Muscle layer of duodenum (tissue), 2 donors: ENCODE results near the gene PPP4R4.

Source experiments
- H3K27ac ChIP-seq: one replicate; pipeline ENCODE4 v1.7.0; 2013; ENCODE audit warnings: mild to moderate bottlenecking, low read length
- H3K27me3 ChIP-seq: one replicate; pipeline ENCODE4 v1.7.0; 2013; ENCODE audit warnings: low read depth, mild to moderate bottlenecking, control low read depth, low read length
- H3K36me3 ChIP-seq, 2 donors: one replicate each; pipeline ENCODE4 v1.7.0; 2013; ENCODE audit warnings: low read length in 2 of 2, control low read depth in 1 of 2, mild to moderate bottlenecking in 1 of 2; ENCODE audit not compliant: insufficient read depth in 2 of 2, control insufficient read depth in 1 of 2
- H3K4me1 ChIP-seq, 2 donors: one replicate each; pipeline ENCODE4 v1.7.0; 2013; ENCODE audit warnings: low read length in 2 of 2, mild to moderate bottlenecking in 2 of 2, control low read depth in 1 of 2, moderate library complexity in 1 of 2; ENCODE audit not compliant: insufficient read depth in 2 of 2, control insufficient read depth in 1 of 2
- H3K4me3 ChIP-seq, 2 donors: one replicate each; pipeline ENCODE4 v1.7.0; 2013; ENCODE audit warnings: low read length in 2 of 2, low read depth in 1 of 2, mild to moderate bottlenecking in 1 of 2
- H3K9me3 ChIP-seq, 2 donors: one replicate each; pipeline ENCODE4 v1.7.0; 2013; ENCODE audit warnings: low read length in 2 of 2, control low read depth in 1 of 2, mild to moderate bottlenecking in 1 of 2; ENCODE audit not compliant: control insufficient read depth in 1 of 2
- donor health status: healthy.

Gene PPP4R4

GRCh38 chr14:94314890-94315289 is 140.8 kb downstream of the PPP4R4 start:
- Histone ChIP-seq H3K36me3 (no peaks in the 10 kb centered on the region), H3K27me3 (no peaks in the 10 kb centered on the region), H3K27ac (no peak overlapping the region), H3K9me3 (peaks cover 0 to 7% of the 10 kb centered on the region in 2 donors), H3K4me3 (no peak overlapping the region), H3K4me1 (no peaks in the 10 kb centered on the region)

- Histone ChIP-seq H3K9me3 (peaks cover 0 to 7% of the 10 kb centered on the region in 2 donors), H3K4me1 (no peaks in the 10 kb centered on the region), H3K27ac (no peak overlapping the region), H3K36me3 (no peaks in the 10 kb centered on the region), H3K27me3 (no peaks in the 10 kb centered on the region), H3K4me3 (no peak overlapping the region)
These were observed 142.6 kb downstream of the PPP4R4 start for GRCh38 chr14:94316692-94317091.

GRCh38 chr14:94317259-94317658 is 143.1 kb downstream of the PPP4R4 start:
- Histone ChIP-seq H3K9me3 (peaks cover 0 to 7% of the 10 kb centered on the region in 2 donors), H3K36me3 (no peaks in the 10 kb centered on the region), H3K27me3 (no peaks in the 10 kb centered on the region), H3K4me1 (no peaks in the 10 kb centered on the region), H3K27ac (no peak overlapping the region), H3K4me3 (no peak overlapping the region)

GRCh38 chr14:94320243-94320642 is 146.1 kb downstream of the PPP4R4 start:
- Histone ChIP-seq H3K4me1 (no peaks in the 10 kb centered on the region), H3K27ac (no peak overlapping the region), H3K9me3 (no peaks in the 10 kb centered on the region), H3K27me3 (no peaks in the 10 kb centered on the region), H3K36me3 (no peaks in the 10 kb centered on the region), H3K4me3 (no peak overlapping the region)

- Histone ChIP-seq H3K36me3 (no peaks in the 10 kb centered on the region), H3K27me3 (no peaks in the 10 kb centered on the region), H3K4me3 (no peak overlapping the region), H3K27ac (no peak overlapping the region), H3K9me3 (no peaks in the 10 kb centered on the region), H3K4me1 (no peaks in the 10 kb centered on the region)
These were observed 147.5 kb downstream of the PPP4R4 start for GRCh38 chr14:94321421-94322271.

GRCh38 chr14:94322648-94323570 is 148.8 kb downstream of the PPP4R4 start, which contains the start of gene SERPINA6:
TSS of gene SERPINA6 (minus strand) at chr14:94323336. CDS start at chr14:94314648, 8,688 bp downstream.
- no peaks in the 10 kb centered on the region for H3K27me3 ChIP-seq
- no peak within 1 kb of the TSS for H3K4me3 ChIP-seq
- no peak within 1 kb of the TSS for H3K27ac ChIP-seq
- H3K9me3 ChIP-seq: no peaks in the 10 kb centered on the region
- no peaks in the 10 kb centered on the region for H3K4me1 ChIP-seq
- no peaks in the 10 kb centered on the region for H3K36me3 ChIP-seq

- Histone ChIP-seq H3K27ac (no peak overlapping the region), H3K4me1 (no peaks in the 10 kb centered on the region), H3K36me3 (no peaks in the 10 kb centered on the region), H3K4me3 (no peak overlapping the region), H3K27me3 (no peaks in the 10 kb centered on the region), H3K9me3 (no peaks in the 10 kb centered on the region)
These were observed 154.1 kb downstream of the PPP4R4 start for GRCh38 chr14:94328196-94328595.
